NK-92 treated with Interleukin-12 subunit alpha and Interleukin-12 subunit beta, amount 100 ng/mL, for 24 hours (cell line): Measurements from ENCODE around the gene GNS.

Source experiments
- DNase-seq: peaks from one replicate; lab custom pipeline; 2025; lab: John Stamatoyannopoulos, UW

GNS gene

GRCh38 chr12:64735442-64735841 lies 23.8 kb downstream of the GNS start:
- no peak for DNase-seq

DNA sequence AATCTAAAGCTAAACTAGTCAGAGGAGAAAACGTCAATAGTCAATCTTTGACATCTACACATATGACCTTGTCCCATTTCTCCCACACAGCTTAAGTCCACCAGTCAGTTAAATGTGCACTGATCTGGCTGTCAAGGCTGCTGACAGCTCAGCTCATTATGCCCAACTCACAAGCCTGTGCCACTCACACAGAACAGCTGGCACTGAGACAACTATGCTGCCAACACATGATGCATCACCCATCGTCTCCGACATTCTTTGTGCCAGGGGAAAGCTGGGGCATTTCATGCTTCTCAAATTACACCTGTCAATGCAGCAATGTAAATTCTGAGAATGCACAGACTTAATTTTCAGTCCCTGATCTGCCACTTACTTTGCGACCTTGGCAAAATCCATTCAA lies 25.3 kb downstream of the GNS start:
- DNase-seq: no peak

GRCh38 chr12:64731683-64732082 lies 27.5 kb downstream of the GNS start:
- no peak for DNase-seq

GRCh38 chr12:64730588-64730969 lies 28.6 kb downstream of the GNS start:
- no peak for DNase-seq

DNA sequence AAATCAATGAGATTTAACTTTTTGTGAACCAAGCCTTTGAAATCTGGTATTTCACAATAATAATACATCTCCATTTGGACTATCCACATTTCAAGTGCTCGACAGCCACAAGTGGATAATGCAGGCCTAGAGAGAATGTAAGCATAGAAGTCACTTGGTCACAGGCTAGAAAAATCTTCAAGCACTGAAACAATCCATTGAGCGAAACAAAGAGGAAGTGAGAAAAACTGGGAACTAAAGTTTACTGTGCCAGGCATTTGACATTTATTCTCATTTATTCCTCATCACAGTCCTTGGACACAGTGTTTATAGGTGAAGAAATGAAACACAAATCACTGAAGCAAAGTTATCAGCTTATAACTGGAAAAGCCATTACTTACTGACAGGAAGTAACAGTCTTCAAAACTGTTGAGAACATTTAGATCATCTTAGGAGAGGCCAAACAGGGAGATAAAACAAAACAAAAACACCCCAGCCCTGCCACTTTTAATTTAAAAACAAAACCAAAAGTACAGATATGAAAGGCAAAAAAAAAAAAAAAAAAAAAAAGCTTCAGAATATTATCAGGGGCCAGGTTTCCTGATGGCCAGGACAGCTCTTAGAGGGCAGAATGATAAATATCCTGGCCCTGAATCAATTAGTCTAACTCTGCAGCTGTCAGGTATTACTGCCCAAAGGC lies 29.2 kb downstream of the GNS start:
- DNase-seq: no peak

- no peak for DNase-seq
These were observed 34.9 kb downstream of the GNS start for GRCh38 chr12:64724201-64724745.

DNA sequence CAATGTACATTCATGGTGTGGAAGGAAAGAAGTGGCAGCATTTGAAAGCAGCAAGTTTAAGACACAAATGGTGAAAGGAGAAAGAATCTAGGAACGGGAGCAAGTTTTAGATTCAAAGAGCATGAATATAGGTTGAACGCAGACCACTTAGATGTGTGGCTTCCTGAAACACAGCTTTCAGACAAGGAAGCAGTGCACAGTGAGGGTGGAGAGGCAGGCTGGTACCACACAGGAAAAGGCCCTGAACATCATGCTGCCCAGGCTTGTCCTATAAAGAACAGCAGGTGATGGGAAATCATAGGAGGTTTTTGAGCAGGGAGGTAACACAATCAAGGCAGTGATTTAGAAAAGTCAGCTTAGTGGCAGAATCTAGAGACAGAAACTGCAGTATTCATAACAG lies 35.6 kb downstream of the GNS start:
- no peak for DNase-seq

DNA sequence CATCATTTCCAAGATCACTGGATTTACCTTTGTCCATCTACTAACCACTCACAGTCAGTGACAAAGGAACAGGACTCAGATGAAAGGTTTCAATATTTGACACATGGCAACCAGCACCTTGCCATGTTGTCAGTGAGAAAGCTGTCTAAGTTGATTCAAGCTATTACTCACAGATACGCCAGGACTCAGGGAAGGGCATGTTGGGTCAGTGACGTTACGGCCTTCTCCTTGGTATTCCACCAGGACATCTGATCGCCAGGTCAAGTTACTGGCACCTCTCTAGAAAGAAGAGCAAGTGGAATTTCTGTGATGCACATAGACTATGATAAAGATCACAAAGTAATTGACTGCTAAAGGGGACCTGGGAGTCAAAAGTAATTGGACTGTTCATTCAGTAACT lies 36.4 kb downstream of the GNS start:
- DNase-seq: no peak

DNA sequence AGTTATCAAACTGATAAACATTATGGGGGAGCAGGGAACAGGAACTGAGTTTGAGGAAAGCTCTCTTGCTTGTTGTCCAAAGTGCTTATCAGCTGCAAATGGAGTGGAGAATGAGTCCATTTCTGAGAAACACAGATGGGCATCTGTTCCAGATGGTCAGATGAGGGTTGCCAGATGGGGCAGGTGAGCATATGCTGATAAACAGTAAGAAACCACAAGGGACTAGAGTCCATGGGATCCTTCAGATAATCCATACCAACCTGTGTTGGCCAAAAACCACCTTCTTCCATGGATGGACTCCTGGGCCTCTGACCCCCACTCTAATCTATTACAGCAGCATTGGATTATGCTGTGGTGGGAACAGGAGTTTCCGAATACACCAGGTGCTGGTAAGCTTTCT lies 38.3 kb downstream of the GNS start:
- no peak for DNase-seq

DNA sequence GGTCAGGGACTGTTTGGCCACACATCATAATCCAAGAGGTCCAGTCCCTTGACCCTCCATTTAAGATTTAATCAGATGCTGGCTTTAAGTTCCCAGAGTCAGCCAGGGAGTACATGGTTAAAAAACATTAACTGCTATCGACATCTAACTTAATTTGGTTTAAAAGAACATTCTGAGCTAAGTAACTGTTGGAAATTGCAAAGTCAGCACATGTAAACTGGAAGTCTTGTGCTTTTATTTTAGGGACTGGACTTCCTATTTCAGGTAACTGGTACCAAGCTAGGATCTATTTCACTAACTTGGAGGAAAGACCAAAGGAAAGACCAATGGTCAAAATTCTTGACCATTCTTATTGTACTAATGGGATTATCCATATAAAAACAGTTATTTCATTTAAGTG lies 40.6 kb downstream of the GNS start:
- no peak for DNase-seq

DNA sequence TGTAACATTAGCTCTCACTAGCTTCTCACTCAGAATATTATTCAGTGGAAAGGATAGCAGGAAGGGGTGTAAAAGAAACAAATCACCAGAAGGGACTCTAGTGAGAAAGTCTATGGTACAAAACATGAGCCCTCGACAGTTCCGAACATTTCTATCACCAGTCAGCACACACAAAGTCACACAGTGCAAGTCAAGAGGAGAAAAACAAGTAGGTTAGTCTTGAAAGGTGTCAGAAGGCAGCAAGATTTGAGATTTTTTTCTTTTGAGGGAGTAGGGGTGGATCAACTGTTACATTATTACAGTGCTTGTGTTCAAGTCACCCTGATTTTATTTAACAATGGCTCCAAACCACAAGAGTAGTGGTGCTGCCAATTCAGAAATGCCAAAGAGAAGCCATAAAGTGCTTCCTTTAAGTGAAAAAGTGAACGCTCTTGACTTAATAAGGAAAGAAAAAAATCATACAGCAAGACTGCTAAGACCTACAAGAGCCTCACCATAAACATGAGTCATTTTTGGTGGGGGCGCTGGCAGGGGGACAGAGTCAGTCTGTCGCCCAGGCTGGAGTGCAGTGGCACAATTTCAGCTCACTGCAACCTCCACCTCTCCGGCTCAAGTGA lies 42.3 kb downstream of the GNS start:
- DNase-seq: no peak

- DNase-seq: no peak
These were observed 42.8 kb downstream of the GNS start for GRCh38 chr12:64716371-64716770.

- no peak for DNase-seq
These were observed 44.6 kb downstream of the GNS start for GRCh38 chr12:64714551-64714968.

DNA sequence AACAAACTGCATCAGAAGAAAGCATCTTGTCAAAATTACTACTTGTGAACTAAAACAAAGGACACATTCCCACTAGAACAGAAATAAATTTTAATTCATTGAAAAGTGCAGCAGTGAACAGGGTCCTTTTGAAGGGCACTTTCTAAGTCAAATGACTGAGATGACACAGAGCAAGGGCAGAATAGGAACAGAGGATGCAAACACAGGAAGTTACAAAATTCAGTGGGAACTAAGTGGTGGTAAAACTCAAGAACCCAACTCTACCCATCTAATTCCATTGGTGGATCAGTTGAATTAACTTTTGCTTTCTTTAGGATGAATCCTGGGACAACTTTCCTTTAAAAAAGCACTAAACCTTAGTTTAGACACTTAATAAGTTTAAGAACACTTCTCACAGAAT lies 45.8 kb downstream of the GNS start:
- DNase-seq: no peak

DNA sequence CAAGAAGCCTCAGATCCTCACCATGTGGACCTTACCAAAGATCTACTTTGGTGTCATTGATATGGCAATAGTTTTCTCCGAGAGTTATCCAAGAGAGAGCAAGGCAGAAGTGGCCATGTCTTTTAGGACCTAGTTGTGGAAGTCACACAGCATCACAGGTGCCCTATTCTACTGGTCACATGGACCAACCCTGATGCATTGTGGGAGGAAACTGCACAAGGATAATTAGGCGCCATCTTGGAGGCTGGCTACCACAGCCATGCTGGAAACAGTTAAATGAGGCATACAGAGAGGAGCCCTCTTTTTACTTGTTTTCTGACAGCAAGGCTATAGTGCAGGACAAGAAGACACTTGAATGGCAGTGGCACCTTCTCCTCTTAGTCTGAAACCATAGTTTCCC lies 49.8 kb downstream of the GNS start:
- no peak for DNase-seq

DNA sequence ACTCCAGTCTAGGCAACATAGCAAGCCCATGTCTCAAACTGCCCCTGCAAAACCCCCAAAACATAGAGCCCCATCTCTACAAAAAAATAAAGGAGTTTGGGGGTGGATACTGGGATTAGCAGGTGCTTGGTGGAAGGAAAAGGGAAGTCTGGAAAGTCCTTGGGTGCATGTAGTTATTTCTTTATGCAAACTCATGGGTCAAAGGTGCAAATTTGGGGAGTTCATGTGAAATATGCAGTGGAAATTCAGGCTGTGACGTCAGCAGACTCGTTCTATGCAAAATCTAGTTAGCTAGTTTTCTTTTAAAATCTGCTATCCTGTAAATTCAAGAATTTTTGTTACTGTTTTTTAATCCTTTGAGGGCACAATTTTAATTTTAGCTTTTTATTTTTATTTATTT lies 51.3 kb downstream of the GNS start:
- DNase-seq: no peak

- no peak for DNase-seq
These were observed 51.8 kb downstream of the GNS start for GRCh38 chr12:64707362-64707761.

GRCh38 chr12:64706857-64707256 lies 52.3 kb downstream of the GNS start:
- DNase-seq: no peak

GRCh38 chr12:64706306-64706705 lies 52.9 kb downstream of the GNS start:
- DNase-seq: no peak

- no peak for DNase-seq
These were observed 57.9 kb downstream of the GNS start for GRCh38 chr12:64701283-64701682.

GRCh38 chr12:64700532-64700931 lies 58.7 kb downstream of the GNS start:
- no peak for DNase-seq

DNA sequence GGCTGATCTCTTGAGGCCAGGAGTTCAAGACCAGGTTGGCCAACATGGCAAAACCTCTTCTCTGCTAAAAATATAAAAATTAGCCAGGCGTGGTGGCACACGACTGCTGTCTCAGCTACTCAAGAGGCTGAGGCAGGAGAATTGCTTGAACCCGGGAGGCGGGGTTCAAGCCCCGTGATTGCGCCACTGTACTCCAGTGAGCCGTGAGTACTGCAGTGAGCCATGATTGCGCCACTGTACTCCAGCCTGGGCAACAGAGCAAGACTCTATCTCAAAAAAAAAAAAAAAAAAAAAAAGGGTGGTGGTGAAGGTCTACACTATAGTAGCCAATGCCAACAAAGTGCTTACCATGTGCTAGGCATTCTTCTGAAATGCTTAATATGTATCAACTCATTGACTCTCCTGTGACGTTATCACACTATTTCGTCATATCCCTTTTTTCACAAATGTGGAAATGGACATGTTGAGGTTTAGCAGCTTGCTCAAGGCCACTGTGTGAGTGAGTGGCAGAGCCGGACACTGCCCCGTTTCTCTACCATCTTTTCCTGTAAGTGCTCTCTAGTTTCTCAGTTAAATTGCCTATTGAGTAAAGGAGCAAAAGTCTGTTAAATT lies 59.6 kb downstream of the GNS start:
- no peak for DNase-seq

- no peak for DNase-seq
These were observed 63.0 kb downstream of the GNS start for GRCh38 chr12:64696080-64696741.
